GM12874 (cell line): Measurements from ENCODE around the gene WDR90.
A peak's percentile ranks its signal among the peaks of the same experiment; 100 is the strongest.

Experiments
- CTCF ChIP-seq: IDR thresholded peaks from 2 replicates; pipeline ENCODE4 v1.5.1; 2011; ENCODE audit warnings: low read depth, mild to moderate bottlenecking, control low read depth, low read length, moderate library complexity; ENCODE audit not compliant: insufficient read depth

Gene WDR90

GRCh38 chr16:681746-682427, 32.7 kb downstream of the WDR90 start:
- TF ChIP-seq CTCF, result no peak

GRCh38 chr16:682493-683395, 33.6 kb downstream of the WDR90 start:
- TF ChIP-seq CTCF, result no peak

- no peak for TF ChIP-seq CTCF
These were observed 34.4 kb downstream of the WDR90 start for GRCh38 chr16:683396-684070.

- no peak for TF ChIP-seq CTCF
These were observed 35.1 kb downstream of the WDR90 start, which contains the start of gene JMJD8 for GRCh38 chr16:684071-684794. Gene JMJD8, minus strand, starts transcription at chr16:684334. Its CDS starts 15 bp downstream, at chr16:684319.

GRCh38 chr16:684961-685696, 36.0 kb downstream of the WDR90 start:
- no peak for TF ChIP-seq CTCF

- TF ChIP-seq CTCF, result peak; percentile 38
These were observed 36.8 kb downstream of the WDR90 start for GRCh38 chr16:685967-686366.
